Activated T-cell treated with anti-CD3 and anti-CD28 coated beads, Interleukin-2, amount 50 U/mL, for 72 hours (primary cell): ENCODE results near the gene CLDN6. TPM values are rescaled to one million over a fixed set of nuclear protein-coding genes. Genes with fewer than 3 reads are reported as not detected.

ENCODE experiments used
- ATAC-seq, 2 donors: fragments of 150-1000 bp; cut with Tn5 transposase; replicated peaks in 1 of 2; 2 replicates each; pipeline ENCODE4 v1.10.0; 2021; ENCODE audit warnings: moderate library complexity in 2 of 2, mild to moderate bottlenecking in 1 of 2
- DNase-seq, 2 donors: peaks; one replicate each; pipeline ENCODE4 v3.0.0; 2021 to 2022; ENCODE audit warnings: mixed read lengths in 1 of 2
- H3K27ac Mint-ChIP-seq: one replicate; pipeline ENCODE4 v1.8.0; 2022; ENCODE audit warnings: mild to moderate bottlenecking, moderate library complexity, mixed read lengths
- H3K27me3 Mint-ChIP-seq: one replicate; pipeline ENCODE4 v1.8.0; 2022; ENCODE audit warnings: low read depth, mixed read lengths
- H3K36me3 Mint-ChIP-seq, 2 donors: one replicate each; pipeline ENCODE4 v1.8.0; 2022; ENCODE audit warnings: mixed read lengths in 2 of 2, mild to moderate bottlenecking in 1 of 2; ENCODE audit not compliant: insufficient read depth in 2 of 2
- H3K4me1 Mint-ChIP-seq: one replicate; pipeline ENCODE4 v1.8.0; 2022; ENCODE audit warnings: low read depth, mixed read lengths
- H3K4me3 Mint-ChIP-seq, 2 donors: one replicate each; pipeline ENCODE4 v1.8.0; 2022; ENCODE audit warnings: mild to moderate bottlenecking in 2 of 2, mixed read lengths in 2 of 2, moderate library complexity in 2 of 2
- H3K9me3 Mint-ChIP-seq, 2 donors: one replicate each; pipeline ENCODE4 v1.8.0; 2022; ENCODE audit warnings: mixed read lengths in 2 of 2
- total RNA-seq, 2 donors: library from RNA; stranded (reverse); gene quantifications; one replicate each; pipeline ENCODE4 v1.2.3, GENCODE V29; 2022

CLDN6 gene
- total RNA-seq, 2 donors from 2014 or later: not detected

DNA sequence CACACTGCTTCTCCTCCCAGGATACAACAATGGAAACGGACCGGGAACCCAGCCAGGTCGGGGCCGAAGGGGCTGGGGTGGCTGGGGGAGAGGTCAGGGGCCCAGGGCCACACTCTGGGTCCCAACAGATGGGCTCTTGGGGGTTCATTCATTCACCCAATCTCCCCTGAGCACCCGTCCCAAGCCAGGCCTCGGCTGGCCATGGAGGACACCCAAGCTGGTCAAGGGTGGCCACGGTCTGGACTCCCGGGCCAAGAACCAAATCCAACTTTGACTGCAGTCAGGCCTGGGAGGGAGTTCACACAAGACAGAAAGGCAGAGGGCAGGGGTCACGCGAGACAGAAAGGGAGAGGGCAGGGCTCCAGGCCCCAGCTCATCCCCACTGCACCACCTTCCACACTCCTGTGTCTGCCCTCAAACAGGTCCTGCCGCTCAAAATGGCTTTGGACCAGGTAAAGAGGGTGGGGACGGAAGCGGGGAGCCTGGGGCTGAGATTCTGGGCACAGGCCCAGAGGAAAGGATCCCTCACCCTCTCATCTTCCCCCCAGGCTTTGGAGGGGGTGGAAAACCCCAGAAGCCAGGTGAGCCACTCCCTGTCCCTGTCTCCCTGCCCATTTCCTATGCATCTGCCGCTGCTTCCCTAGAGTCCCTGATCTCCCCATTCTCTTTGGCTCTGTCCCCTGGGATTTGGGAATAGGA, 25.5 kb downstream of the CLDN6 start:
- DNase-seq (no peak), ATAC-seq (no peak)
- Mint-ChIP-seq H3K36me3 (no peaks in the 10 kb centered on the region), H3K9me3 (no peaks in the 10 kb centered on the region), H3K27me3 (no peaks in the 10 kb centered on the region), H3K27ac (no peak overlapping the region), H3K4me1 (no peaks in the 10 kb centered on the region), H3K4me3 (no peak overlapping the region)

DNA sequence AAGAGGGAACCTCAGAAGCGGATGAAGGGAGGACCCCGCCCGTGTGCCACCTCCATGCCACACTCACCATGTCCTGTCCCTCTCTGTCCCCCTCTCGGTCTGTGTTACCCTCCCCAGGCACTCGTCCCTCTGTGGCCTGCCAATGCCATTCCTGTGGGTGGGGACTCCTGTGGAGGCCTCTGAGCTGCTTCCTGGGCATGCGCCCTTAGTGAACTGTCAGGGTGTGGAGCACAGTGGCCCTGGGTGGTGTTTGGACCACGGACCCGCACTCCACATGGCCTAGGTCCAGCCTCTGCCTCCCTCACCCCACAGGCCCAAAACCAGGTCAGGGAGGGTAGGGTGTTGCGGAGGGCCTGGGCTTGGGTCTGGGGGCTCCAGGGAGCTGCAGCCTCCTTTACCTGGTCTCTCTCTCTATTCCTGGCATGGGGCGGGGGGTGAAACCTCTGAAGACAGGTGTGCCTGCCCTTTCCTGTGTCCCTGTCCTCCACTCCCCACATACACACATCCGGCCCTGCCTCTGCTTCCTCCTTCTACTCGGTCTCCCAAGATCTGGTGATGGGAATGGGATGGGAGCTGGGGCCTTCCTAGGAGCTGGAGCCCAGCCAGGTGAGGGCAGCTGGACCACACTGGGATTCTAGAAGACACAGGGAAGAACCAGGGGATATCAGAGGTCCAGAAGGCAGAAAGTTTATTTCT, 26.3 kb downstream of the CLDN6 start:
- Mint-ChIP-seq H3K4me3 (no peak overlapping the region), H3K9me3 (no peaks in the 10 kb centered on the region), H3K4me1 (no peaks in the 10 kb centered on the region), H3K27ac (no peak overlapping the region), H3K27me3 (no peaks in the 10 kb centered on the region), H3K36me3 (no peaks in the 10 kb centered on the region)
- no peak for DNase-seq
- no peak for ATAC-seq

DNA sequence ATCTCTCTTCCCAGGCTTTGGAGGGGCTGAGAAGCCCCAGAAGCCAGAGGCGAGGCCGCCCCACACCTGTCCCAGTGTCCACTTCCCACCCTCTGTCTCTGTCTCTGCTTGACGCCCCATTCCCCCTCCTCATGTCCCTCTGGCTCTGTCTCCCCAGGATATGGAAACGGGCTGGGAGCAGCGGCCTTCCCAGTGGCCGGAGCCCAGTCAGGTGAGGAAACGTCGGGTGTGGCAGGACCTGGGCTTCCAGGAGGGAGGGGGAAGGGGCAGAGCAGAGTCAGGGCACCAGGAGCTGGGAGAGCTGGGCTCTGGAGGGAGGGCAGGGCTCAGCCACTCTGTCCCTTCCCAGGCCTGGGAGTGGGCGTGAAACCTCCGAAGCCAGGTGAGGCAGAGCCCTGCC, 27.1 kb downstream of the CLDN6 start:
- Mint-ChIP-seq H3K4me1 (no peaks in the 10 kb centered on the region), H3K9me3 (no peaks in the 10 kb centered on the region), H3K27ac (no peak overlapping the region), H3K36me3 (no peaks in the 10 kb centered on the region), H3K27me3 (no peaks in the 10 kb centered on the region), H3K4me3 (no peak overlapping the region)
- DNase-seq (no peak), ATAC-seq (no peak)

- Mint-ChIP-seq H3K27ac (no peak overlapping the region), H3K9me3 (no peaks in the 10 kb centered on the region), H3K4me1 (peaks cover 4% of the 10 kb centered on the region), H3K4me3 (no peak overlapping the region), H3K36me3 (no peaks in the 10 kb centered on the region), H3K27me3 (no peaks in the 10 kb centered on the region)
- DNase-seq: no peak
- ATAC-seq: no peak
These were observed 29.3 kb downstream of the CLDN6 start for GRCh38 chr16:2988590-2989099.

DNA sequence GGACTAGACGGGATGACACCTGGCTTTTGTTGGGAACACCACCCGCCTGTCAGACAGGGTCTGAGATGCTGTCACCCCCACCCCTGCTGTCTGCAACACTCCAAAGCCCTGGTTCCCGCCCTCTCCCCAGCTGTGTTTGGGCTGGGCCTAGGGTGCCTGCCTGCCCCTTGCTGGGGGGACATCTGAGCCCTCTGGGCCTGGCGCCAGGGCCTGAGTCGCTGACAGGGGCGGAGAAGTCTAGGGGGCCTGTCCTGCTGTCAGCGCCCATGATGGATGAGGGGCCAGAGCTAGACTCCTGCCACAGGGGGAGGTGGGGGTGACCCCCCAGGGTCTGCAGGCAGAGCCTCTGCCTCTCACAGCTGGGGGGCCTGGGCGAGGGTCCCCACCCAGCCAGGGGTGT, 30.1 kb downstream of the CLDN6 start:
- Mint-ChIP-seq H3K4me1 (peaks cover 4% of the 10 kb centered on the region), H3K27me3 (no peaks in the 10 kb centered on the region), H3K9me3 (no peaks in the 10 kb centered on the region), H3K36me3 (no peaks in the 10 kb centered on the region), H3K4me3 (no peak overlapping the region), H3K27ac (no peak overlapping the region)
- ATAC-seq (no peak), DNase-seq (no peak)

GRCh38 chr16:2987286-2987685, 30.7 kb downstream of the CLDN6 start:
- no peak overlapping the region for H3K4me3 Mint-ChIP-seq
- no peak overlapping the region for H3K27ac Mint-ChIP-seq
- no peaks in the 10 kb centered on the region for H3K9me3 Mint-ChIP-seq
- no peaks in the 10 kb centered on the region for H3K36me3 Mint-ChIP-seq
- no peak for DNase-seq
- H3K4me1 Mint-ChIP-seq: peaks cover 4% of the 10 kb centered on the region
- no peak for ATAC-seq
- H3K27me3 Mint-ChIP-seq: no peaks in the 10 kb centered on the region

GRCh38 chr16:2986623-2987188, 31.3 kb downstream of the CLDN6 start:
- no peak for ATAC-seq
- no peaks in the 10 kb centered on the region for H3K36me3 Mint-ChIP-seq
- peaks cover 7% of the 10 kb centered on the region for H3K4me1 Mint-ChIP-seq
- H3K9me3 Mint-ChIP-seq: no peaks in the 10 kb centered on the region
- H3K4me3 Mint-ChIP-seq: no peak overlapping the region
- no peaks in the 10 kb centered on the region for H3K27me3 Mint-ChIP-seq
- no peak overlapping the region for H3K27ac Mint-ChIP-seq
- DNase-seq: no peak

GRCh38 chr16:2985893-2986355, 32.1 kb downstream of the CLDN6 start:
- H3K27me3 Mint-ChIP-seq: no peaks in the 10 kb centered on the region
- no peak overlapping the region for H3K27ac Mint-ChIP-seq

GRCh38 chr16:2985462-2985861, 32.5 kb downstream of the CLDN6 start:
- H3K27me3 Mint-ChIP-seq: no peaks in the 10 kb centered on the region

More at GRCh38 chr16:2985893-2986355, 32.1 kb downstream of the CLDN6 start:
- Mint-ChIP-seq H3K4me1 (peaks cover 15% of the 10 kb centered on the region), H3K36me3 (no peaks in the 10 kb centered on the region), H3K9me3 (no peaks in the 10 kb centered on the region), H3K4me3 (no peak overlapping the region)
- DNase-seq: no peak
- no peak for ATAC-seq

DNA sequence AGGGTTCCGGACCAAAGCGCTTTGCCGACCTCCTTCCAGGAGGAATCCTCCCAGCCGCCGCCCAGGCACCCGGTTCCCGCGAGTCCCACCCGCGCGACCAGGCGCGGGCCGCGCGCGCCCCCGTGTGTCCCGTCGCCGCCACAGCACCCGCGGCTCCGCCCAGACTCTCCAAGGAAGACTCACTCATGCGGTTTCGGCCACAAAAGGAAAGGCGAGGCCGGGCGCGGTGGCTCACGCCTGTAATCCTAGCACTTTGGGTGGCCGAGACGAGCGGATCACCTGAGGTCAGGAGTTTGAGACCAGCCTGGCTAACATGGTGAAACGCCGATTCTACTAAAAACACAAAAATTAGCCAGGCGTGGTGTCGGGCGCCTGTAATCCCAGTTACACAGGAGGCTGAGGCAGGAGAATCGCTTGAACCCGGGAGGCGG, 34.3 kb downstream of the CLDN6 start:
- ATAC-seq (peak; percentile 58 to 68), DNase-seq (peak; percentile 72 to 85)
- peak overlapping the region; percentile 68 for H3K4me3 Mint-ChIP-seq
- H3K36me3 Mint-ChIP-seq: peaks cover 0 to 3% of the 10 kb centered on the region in 2 donors
- no peaks in the 10 kb centered on the region for H3K27me3 Mint-ChIP-seq
- no peak overlapping the region for H3K27ac Mint-ChIP-seq
- H3K4me1 Mint-ChIP-seq: peaks cover 19% of the 10 kb centered on the region
- no peaks in the 10 kb centered on the region for H3K9me3 Mint-ChIP-seq

More at GRCh38 chr16:2985462-2985861, 32.5 kb downstream of the CLDN6 start:
- peaks cover 19% of the 10 kb centered on the region for H3K4me1 Mint-ChIP-seq
- no peak overlapping the region for H3K4me3 Mint-ChIP-seq
- no peak overlapping the region for H3K27ac Mint-ChIP-seq
- no peak for ATAC-seq
- no peaks in the 10 kb centered on the region for H3K36me3 Mint-ChIP-seq
- DNase-seq: no peak
- H3K9me3 Mint-ChIP-seq: no peaks in the 10 kb centered on the region

GRCh38 chr16:2982402-2982801, 35.6 kb downstream of the CLDN6 start:
- DNase-seq (no peak), ATAC-seq (no peak)
- peak overlapping the region; percentile 3 to 34 for H3K4me3 Mint-ChIP-seq
- H3K36me3 Mint-ChIP-seq: peaks cover 1 to 7% of the 10 kb centered on the region in 2 donors
- H3K27me3 Mint-ChIP-seq: no peaks in the 10 kb centered on the region
- H3K9me3 Mint-ChIP-seq: no peaks in the 10 kb centered on the region
- H3K27ac Mint-ChIP-seq: no peak overlapping the region
- H3K4me1 Mint-ChIP-seq: peaks cover 19% of the 10 kb centered on the region

GRCh38 chr16:2981899-2982250, 36.1 kb downstream of the CLDN6 start:
- H3K4me1 Mint-ChIP-seq: peaks cover 19% of the 10 kb centered on the region
- H3K27ac Mint-ChIP-seq: no peak overlapping the region

GRCh38 chr16:2981177-2981898, 36.6 kb downstream of the CLDN6 start:
- peak overlapping the region; percentile 48 to 91 for H3K4me3 Mint-ChIP-seq
- no peaks in the 10 kb centered on the region for H3K27me3 Mint-ChIP-seq
- H3K36me3 Mint-ChIP-seq: peaks cover 1 to 7% of the 10 kb centered on the region in 2 donors
- peak overlapping the region; percentile 90 for H3K27ac Mint-ChIP-seq
- H3K9me3 Mint-ChIP-seq: no peaks in the 10 kb centered on the region
- DNase-seq: no peak
- no peak for ATAC-seq
- H3K4me1 Mint-ChIP-seq: peaks cover 19% of the 10 kb centered on the region

More at GRCh38 chr16:2981899-2982250, 36.1 kb downstream of the CLDN6 start:
- H3K9me3 Mint-ChIP-seq: no peaks in the 10 kb centered on the region
- DNase-seq: no peak
- no peak for ATAC-seq
- peaks cover 1 to 7% of the 10 kb centered on the region in 2 donors for H3K36me3 Mint-ChIP-seq
- H3K4me3 Mint-ChIP-seq: peak overlapping the region; percentile 48 to 91
- H3K27me3 Mint-ChIP-seq: no peaks in the 10 kb centered on the region
